Epithelial cell of esophagus (primary cell): Measurements from ENCODE around the gene PAK4.

ENCODE experiments used
- DNase-seq: peaks from one replicate; pipeline ENCODE4 v3.0.0; 2010; ENCODE audit warnings: low read depth
- H3K4me3 ChIP-seq: 2 replicates; pipeline ENCODE4 v1.5.1; 2011; ENCODE audit warnings: mild to moderate bottlenecking, low read length, control low read depth
- TF ChIP-seq, protein P1 (sequence below): IDR thresholded peaks from 2 replicates; pipeline ENCODE4 v1.5.1; 2011; ENCODE audit warnings: low read depth, mild to moderate bottlenecking, low read length, control low read depth, inconsistent platforms; ENCODE audit not compliant: insufficient read depth; ENCODE audit errors: missing control alignments

The PAK4 gene

GRCh38 chr19:39178296-39179006 lies 52.9 kb downstream of the PAK4 start:
- H3K4me3 ChIP-seq = no peak overlapping the region
- TF ChIP-seq, protein P1, sequence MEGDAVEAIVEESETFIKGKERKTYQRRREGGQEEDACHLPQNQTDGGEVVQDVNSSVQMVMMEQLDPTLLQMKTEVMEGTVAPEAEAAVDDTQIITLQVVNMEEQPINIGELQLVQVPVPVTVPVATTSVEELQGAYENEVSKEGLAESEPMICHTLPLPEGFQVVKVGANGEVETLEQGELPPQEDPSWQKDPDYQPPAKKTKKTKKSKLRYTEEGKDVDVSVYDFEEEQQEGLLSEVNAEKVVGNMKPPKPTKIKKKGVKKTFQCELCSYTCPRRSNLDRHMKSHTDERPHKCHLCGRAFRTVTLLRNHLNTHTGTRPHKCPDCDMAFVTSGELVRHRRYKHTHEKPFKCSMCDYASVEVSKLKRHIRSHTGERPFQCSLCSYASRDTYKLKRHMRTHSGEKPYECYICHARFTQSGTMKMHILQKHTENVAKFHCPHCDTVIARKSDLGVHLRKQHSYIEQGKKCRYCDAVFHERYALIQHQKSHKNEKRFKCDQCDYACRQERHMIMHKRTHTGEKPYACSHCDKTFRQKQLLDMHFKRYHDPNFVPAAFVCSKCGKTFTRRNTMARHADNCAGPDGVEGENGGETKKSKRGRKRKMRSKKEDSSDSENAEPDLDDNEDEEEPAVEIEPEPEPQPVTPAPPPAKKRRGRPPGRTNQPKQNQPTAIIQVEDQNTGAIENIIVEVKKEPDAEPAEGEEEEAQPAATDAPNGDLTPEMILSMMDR = no peak
- DNase-seq = no peak

DNA sequence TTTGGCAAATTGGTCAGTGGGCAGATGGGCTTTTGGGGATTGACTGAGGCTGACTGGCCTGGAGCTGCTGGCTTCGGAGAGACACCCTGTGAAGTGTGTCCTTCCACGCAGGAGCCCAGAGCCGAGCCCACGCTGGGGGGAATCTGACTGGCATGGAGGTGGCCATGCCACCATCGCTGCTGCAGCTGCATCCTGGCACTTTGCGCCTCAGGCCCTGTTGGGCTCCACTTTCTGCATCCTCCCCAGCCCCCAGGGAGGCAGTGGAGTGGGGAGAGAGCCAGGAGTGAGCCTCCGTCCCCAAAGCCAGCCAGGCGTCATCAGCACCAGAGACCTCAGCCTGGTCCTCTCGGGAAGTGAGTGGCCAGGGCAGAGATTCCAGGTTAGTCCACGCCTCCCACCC lies 54.2 kb downstream of the PAK4 start:
- no peak for DNase-seq
- H3K4me3 ChIP-seq = no peak overlapping the region
- TF ChIP-seq, protein P1 = no peak

DNA sequence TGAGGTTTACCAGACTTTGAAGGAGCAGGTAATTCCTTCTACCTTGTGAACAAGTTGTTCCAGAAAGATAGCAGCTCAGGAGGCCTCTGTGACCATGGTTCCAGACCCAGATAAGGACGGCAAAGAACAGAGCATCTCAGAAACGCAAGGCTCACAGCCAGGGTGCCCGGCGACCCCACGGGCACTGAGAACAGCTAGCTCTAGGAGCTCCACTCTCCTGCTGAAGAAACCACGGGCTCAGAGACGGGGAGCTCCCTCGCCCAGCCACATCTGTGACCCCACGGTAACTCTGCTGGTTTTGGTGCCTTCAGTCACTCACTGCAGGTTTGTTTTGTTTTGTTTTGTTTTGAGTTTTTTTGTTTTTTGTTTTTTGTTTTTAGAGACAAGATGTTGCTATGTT lies 55.2 kb downstream of the PAK4 start:
- no peak for DNase-seq
- TF ChIP-seq, protein P1 = no peak

DNA sequence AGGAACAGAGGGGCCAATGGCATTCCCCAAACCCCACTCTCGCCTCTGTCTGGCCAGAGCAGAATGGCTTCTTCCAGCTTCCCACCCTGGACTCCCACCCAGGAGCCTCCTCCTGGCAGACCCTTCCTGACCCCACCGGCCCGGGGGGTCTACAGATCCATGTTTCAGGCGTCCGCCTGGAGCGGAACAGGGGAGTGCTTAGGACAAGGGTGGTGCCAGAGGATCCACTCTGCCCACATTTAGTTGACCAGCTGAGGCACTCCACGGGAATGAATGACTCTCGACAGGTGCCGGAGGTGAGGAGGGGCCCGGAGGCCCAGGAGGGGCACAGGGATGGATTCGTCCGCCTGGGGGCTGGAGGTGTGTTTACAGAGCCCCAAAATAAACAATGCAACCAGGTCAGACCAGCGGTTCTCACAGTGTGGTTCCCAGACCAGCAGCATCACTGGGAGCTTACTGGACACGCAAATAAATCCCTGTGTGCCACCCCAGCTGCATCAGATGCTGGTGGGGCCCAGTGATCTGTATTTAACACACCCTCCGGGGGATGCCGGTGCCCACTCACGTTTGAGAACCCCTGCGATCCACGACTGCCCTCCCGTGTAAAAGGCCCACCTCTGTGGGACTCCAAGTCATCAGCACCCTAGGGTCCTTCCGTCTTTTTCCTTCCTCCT lies 56.1 kb downstream of the PAK4 start:
- no peak overlapping the region for H3K4me3 ChIP-seq
- TF ChIP-seq, protein P1 = no peak
- DNase-seq = no peak

More for the DNA sequence above, 55.2 kb downstream of the PAK4 start:
- no peak overlapping the region for H3K4me3 ChIP-seq

DNA sequence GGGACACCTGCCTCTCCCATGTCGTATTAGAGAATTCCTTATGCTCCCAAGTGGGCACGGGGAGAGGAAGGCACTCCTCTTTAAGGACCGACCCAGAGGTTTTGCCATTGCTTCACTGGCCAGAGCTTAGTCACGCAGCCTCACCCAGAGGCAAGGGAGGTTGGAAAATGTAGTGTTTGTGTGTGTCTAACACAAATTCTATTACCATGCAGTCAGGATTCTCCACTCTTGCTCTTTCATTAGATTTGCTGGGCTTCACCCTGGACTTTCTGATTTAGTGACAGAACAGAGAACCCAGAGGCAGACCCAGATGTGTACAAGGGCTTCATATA lies 56.6 kb downstream of the PAK4 start:
- TF ChIP-seq, protein P1 = no peak
- peak; percentile 52 for DNase-seq
- H3K4me3 ChIP-seq = no peak overlapping the region

- peak; percentile 47 for DNase-seq
- H3K4me3 ChIP-seq = no peak overlapping the region
- TF ChIP-seq, protein P1 = no peak
Observed at GRCh38 chr19:39183104-39183503, 57.5 kb downstream of the PAK4 start.

- DNase-seq = no peak
- no peak overlapping the region for H3K4me3 ChIP-seq
- TF ChIP-seq, protein P1 = no peak
Observed at GRCh38 chr19:39186391-39186790, 60.8 kb downstream of the PAK4 start.
